ENCODE measurements around the gene HMGCS1.
"Not testable (repeated sequence)": the region's sequence is repeated elsewhere in the genome, so short reads cannot be mapped to it uniquely, and the experiment has no call there.

The HMGCS1 gene

DNA sequence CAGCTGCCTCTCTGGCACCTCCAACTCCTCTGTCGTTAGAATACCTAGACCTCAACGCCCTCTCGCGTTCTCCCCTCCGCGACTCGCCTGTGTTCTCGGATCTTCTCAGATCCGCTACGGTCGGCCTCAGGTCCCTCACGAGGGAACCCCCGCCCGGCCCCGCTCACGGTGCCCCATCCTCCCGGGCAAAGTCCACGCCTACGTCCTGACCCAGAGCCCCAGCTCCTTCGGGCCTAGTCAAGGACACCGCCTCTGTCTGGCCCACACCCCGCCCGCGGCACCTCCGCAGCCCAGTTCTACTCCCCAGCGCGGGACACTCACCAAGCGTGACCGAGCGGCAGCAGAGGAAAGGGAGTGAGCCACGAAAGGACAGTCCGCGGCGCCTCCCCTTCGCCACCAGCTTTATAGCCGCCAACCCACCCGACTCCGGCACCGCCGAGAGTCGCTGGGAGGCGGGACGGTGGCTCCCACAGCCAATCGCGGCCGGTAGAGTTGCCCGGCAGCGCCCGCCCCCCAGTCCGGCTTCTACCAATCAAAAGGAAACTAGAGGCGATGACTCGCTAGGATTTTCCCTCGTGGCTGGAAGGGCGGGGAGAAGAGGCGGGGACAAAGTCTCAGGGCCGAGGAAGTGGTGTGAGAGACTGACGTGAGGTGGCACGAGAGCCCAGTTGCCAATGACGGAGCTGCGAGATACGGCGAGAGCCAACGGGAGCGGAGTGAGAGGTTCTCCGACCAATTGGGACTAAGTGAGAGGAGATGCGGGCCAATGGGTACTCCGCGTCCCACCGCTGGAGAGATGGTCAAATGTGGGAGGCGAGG lies at the start of gene HMGCS1:
Gene HMGCS1 (minus strand): TSS at position 378 of the 819 bp plus-strand sequence. CDS start 14,447 bp downstream, outside the sequence.
- peak; percentile 99 for DNase-seq

DNA sequence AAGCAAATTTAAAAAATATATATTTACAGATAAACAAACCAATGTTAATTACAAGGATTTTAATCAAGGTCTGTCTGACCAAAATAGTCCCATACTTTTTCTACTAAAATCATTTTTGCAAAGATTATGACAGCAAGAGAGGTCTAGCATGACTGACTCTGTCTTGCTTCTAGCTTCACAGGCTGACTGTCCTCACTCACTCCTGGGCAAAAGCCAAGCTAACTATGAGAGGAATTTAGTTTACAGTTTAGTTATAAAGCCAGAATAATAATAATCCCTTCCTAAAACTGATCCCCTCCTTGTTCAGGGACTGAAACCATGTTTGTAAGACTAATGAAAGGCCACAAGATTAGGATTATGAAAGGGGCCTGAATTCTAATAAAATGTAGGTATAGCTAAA lies 45.5 kb upstream of the HMGCS1 start:
- DNase-seq = no peak

DNA sequence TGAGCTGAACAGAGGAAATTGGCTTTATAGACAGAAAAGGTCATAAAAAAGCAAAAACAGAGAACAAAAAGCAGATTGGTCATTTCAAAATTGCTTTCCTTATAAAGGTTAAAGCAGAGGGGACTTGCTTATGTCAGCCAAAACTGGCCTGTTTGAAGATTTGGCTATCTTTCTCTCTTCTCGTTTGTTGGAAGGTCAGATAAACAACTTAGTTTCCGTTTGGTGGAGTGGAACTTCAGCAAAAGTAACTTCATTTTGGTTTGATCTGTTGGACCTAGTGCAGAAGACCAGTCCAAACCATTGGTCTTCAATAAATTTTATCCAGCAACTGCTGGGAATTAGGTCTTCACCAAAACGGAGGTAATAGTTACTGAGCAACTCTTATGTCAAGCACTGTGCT lies 45.1 kb upstream of the HMGCS1 start:
- no peak for DNase-seq

DNA sequence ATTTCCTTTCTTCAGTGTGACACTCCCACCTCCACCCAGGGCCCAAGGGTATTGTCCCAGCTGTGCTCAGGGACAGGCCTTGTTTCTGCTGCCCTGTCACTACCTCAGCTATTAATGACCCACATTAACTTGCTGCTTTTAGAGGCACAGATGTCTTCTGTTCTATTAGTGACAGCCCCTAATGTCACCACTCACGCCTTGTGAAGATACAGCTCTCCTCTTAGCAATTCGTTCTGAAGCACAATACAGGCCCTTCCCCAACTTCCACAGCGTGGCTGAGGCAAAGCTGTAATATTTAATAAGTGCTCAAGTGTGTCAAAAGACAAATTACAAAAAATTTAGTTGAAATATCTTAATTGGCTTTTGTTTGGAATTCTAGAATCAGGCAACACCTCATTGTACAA lies 44.7 kb upstream of the HMGCS1 start:
- no peak for DNase-seq

DNA sequence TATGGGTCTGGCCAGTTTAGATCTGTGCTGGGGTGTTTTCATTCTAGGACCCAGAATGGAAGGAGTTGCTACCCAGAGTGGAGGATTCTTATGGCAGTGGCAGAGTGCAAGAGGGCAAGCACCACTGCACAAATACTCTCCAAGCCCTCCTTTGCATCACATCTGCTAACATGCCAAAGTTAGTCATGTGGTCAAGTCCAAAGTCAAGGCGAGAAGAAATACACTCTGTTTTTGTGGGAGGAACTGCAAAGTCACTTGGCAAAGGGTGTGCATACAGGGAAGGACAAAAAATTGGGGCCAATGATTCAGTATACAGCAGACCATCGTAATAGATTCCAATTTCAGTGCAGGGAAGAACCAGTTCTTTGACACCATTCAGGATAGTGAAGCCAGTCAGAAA lies 43.9 kb upstream of the HMGCS1 start:
- no peak for DNase-seq

DNA sequence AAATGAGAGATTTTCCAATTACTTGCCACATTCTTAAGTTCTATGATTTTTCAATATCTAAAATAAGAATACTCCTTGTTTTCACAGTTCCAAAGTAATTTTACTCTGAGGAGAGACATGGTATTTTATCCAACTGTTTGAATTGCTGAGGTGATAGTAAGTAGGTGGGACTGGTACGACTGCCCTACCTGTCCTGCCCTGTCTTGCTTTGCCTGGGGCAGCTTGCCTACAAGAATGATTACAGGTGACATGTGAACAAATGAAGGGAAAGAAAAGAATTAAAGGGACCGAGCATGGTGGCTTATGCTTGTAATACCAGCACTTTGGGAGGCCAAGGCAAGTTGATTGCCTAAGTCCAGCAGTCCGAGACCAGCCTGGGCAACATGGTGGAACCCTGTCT lies 41.6 kb upstream of the HMGCS1 start:
- no peak for DNase-seq

DNA sequence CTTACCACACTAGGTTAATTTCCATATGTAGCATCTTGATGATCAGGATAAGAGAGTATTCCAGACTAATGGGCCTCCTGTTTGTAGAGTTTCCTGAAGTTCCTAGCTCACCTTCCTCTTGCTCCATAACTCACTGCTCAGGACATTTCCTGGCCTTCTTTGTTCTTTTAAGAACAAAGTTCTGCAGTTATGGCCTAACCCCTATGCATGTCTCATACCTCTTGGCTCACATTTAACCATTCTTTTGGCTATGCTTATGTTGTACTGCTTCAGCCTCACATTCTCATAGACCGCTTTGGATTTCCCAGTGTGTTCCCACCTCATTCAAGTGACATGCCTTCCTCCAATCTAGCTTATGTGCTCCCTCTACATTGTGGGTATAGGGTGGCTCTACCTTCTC lies 40.5 kb upstream of the HMGCS1 start:
- no peak for DNase-seq

DNA sequence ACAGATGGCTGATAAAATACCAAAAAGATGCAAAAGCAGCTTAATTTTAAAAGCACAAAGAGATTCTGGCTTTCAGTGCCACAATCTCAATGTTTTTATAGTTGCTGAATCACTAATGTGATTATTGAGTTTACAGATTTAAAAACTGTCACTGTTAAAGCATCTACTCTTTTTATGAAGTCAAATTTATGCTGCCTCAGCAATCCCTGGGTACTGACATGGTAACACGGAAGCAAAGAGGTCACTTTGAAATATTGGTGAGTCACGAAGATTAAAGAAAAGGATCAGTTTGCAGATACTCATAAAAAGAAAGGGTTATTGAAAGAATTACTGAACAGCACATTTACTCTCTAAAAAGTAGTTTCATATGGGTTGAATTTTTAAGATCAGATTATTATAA lies 39.7 kb upstream of the HMGCS1 start:
- DNase-seq = no peak

DNA sequence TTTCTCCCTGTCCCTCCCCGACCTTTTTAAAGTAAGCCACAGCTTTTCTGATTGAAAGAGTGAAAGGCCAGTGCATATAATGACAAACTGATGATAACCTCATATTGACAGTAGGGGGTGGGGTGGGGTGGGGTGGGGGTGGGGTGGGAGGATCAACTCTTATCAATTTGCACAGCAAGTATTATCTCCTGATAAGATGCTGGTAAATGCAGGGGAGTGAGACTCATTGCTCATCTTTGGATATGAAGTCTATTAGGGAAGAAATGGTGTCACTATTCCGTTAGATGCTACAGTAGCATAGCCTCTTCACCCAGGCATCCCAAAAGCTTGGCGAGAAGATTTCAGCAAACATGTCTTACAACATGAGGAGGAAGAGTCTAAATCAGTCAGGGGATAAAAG lies 38.9 kb upstream of the HMGCS1 start:
- no peak for DNase-seq

DNA sequence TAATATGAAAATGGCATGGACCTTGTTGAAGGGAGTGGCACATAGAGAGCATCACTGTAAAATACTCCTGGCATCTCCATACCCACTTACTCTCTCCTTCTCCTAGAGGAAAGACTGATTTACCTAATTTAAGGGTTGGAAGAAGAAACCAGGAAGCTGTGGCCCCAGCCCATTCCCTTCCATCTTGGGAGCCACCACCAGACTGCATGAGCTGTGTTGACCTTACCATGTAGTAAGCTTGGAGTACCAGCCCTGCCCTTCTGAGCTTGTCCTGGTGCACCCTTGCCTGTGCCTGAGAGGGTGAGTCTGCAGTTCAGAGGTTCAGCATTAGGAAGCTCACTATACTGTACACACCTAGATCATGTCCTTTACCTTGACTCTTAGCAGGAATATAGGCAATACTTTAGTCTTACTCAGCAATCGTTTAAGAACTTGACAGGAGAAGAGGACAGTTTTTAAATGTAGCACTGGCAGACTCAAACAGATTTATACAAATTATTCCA lies 35.7 kb upstream of the HMGCS1 start:
- DNase-seq = no peak

DNA sequence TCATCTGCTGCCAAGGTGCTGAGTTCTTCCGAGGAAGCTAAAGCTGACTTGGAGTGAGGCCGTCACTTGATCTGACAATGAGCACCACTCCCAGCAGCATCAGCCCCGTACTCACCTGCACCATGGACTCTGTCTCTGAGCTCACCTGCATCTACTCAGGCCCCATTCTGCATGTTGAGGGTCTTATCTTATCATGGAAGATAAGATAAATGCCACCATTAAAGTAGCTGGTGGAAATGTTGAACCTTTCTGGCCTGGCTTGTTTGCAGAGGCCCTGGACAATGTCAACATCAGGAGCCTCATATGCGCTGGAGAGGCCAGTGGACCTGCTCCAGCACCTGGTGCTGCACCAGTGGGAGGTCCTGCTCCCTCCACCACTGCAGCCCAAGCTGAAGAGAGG lies 35.0 kb upstream of the HMGCS1 start:
- DNase-seq = no peak

DNA sequence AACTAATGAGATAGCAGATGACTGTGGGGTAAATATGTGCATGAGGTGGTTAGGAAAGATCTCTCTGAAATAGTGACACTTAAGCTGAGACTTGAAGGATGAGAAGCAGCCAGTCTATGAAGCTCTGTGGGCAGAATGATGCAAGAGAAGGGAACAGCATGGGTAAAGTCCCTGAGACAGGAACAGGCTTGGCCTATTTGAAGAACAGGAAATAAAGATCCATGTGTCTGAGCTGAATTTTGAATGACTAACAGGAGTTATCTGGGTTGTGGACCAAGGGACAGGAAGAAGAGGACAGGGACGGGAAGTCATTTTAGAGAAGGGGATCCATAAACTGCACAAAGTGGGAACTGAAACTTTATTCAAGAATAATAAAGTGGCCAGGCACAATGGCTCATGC lies 25.6 kb upstream of the HMGCS1 start:
- no peak for DNase-seq

DNA sequence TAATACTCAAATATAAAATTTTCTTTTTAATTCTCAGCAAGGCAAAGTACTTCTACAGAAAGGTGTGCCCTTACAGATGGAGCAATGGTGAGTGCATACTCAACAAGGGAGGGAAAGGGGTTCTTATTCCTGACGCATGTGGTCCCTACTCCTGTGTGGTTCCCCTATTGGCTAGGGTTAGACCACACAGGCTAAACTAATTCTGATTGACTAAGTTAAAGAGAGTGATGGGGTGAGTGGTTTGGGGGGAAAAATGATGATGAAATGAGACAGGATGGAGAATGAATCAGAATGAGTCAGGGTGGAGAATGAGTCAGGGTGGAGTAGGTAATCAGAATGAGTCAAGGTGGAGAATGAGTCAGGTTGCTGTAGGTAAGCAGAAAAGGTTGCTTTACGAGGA lies 22.9 kb upstream of the HMGCS1 start:
- no peak for DNase-seq

DNA sequence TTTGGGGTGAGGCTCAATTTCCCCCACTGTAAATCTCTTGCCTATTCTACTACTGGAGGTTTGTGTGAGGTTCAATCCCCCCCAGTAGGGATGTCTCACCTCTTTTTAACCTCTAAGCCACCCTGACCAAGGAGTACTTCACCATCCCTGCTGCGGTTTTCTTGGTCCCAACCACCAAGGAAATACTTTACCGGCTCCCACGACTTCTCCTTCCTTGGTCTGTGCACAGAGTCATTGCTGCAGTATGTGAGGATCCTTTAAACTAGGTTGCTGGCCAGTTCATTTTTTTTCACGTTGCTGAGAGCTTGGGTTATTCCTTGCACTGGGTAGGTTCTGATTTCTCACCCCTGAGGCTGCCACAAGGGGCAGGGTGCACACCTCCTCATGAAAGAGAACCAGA lies 22.5 kb upstream of the HMGCS1 start:
- DNase-seq = no peak

DNA sequence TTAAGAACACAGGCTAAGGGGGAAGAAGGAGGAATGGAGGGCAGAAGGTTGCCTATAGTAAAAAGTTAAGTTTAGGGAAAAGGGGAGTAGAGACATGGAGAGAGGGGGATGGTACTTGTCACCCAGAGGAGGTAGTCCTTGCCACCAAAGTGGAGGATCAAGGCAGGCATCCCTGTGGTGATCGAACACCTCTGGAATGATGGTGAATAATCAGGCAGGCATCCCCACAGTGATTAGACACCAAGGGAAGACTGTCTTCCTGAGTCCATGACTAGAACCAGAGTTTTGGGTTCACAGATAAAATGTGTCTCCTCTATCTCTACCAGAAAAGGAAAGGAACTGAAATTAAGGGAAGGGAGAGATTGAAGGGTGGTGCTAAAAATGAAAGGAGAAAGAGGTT lies 19.2 kb upstream of the HMGCS1 start:
- no peak for DNase-seq

DNA sequence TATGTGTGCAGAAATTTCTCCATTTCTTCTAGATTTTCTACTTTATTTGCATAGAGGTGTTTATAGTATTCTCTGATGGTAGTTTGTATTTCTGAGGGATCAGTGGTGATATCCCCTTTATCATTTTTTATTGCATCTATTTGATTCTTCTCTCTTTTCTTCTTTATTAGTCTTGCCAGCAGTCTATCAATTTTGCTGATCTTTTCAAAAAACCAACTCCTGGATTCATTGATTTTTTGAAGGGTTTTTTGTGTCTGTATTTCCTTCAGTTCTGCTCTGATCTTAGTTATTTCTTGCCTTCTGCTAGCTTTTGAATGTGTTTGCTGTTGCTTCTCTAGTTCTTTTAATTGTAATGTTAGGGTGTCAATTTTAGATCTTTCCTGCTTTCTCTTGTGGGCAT lies 12.4 kb upstream of the HMGCS1 start:
- DNase-seq = not testable (repeated sequence)

DNA sequence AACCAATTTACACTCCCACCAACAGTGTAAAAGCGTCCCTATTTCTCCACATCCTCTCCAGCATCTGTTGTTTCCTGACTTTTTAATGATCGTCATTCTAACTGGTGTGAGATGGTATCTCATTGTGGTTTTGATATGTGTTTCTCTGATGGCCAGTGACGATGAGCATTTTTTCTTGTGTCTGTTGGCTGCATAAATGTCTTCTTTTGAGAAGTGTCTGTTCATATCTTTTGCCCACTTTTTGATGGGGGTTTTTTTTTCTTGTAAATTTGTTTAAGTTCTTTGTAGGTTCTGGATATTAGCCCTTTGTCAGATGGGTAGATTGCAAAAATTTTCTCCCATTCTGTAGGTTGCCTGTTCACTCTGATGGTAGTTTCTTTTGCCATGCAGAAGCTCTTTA lies 10.3 kb upstream of the HMGCS1 start:
- not testable (repeated sequence) for DNase-seq

DNA sequence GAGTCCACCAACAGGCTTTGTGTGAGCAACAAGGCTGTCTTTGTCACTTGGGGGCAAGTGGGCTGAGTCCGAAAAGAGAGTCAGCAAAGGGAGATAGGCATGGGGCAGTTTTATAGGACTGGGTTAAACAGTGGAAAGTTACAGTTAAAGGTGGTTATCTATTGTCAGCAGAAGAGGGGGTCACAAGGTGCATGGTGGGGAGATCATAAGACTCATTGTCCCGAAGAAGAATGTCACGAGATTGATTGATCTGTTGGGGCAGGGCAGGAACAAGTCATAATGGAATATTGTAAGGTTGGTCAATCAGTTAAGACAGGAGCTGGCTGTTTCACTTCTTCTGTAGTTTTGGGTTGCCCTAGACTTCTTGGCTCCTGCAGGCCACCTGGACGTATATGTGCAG lies 7.6 kb upstream of the HMGCS1 start:
- DNase-seq = no peak

DNA sequence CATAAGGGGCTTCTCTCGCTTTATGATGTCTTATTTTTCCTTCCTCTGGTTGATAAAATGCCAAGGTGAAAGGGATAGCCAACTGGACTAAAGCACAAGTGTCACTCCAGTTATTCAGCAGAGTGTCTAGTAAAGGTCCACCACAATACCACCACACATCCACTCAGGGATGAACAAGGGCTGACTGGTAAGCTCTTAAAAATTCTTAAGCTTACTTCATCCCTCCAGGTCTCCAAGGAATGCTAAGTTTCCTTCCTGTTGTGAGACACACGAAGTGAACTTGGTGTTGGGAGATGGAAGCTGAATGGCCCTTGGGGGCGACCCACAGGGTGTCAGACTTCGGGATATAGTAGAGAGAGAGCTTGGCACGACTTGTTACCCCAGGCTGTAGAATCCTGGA lies 3.2 kb upstream of the HMGCS1 start:
- no peak for DNase-seq

DNA sequence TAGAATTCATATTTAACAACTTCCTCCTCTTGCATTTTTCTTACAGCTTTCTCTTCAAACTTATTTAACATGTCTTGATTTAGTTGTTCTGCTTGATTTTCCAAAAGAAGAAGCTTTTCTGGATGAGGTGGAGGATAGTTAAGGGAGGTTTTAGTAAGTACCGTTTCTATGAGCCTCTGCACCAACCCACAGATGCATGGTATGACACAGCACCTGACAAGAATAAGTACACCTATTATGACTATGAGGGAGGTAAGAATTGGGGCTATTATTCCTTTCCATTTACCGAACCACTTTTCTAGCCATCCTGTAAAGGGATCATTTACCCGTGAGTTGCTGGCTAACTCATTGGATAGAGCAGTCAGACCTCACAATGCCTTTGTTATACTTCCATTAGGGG lies 2.5 kb upstream of the HMGCS1 start:
- DNase-seq = no peak

DNA sequence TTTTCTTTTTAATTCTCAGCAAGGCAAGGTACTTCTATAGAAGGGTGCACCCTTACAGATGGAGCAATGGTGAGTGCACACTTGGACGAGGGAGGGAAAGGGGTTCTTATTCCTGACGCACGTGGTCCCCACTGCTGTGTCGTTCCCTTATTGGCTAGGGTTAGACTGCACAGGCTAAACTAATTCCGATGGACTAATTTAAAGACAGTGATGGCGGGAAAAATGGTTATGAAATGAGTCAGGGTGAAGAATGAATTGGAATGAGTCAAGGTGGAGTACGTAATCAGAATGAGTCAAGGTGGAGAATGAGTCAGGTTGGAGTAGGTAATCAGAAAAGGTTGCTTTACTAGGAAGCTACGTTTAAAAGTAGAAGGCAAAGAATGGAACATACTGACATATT lies 2.1 kb upstream of the HMGCS1 start:
- peak; percentile 23 for DNase-seq

DNA sequence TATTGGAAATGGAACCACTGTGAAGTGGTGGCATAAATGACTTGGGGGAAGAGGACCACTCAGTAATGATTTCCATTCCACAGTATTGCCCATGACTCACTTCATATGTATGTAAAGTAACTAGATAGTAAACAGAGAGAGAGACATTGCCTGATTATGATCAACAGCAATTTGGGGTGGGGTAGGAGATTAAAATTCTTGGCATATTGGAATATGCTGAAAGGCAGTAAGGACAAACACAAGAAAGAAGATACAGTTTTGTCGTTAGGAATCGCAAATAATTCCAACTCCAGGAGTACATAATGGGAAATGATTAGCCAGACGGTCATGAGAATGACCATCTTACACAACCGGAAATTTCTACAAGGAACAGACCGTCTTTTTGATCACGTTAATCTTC lies 1.5 kb upstream of the HMGCS1 start:
- DNase-seq = no peak

DNA sequence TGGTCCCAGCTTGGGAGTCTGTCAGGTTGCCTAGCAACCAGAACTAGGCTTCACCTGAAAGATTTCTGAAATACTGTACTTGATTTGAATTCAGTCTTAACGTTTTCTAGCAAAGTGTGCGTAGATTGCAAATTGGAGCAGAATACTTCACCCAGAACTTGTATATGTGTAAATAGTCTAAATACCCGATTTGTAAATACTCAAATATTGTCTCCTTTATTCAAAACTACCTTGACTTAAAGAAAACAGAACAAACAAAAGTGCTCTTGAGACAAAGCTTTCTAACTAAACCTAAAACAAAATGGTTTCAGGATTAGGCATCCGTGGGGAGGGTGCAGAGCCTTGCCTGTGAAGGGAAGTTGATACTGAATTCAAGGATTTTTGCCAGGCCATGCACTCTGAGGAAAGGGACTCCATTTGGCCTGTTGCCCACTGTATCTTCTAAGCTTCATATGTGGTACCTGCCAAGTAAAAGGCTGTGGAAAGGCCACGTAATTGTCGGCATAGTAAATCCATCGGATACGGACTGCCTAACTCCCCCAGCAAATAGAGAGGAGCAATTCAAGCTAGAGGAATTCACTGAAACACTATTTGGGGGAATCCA lies 744 bp upstream of the HMGCS1 start:
- DNase-seq = no peak

DNA sequence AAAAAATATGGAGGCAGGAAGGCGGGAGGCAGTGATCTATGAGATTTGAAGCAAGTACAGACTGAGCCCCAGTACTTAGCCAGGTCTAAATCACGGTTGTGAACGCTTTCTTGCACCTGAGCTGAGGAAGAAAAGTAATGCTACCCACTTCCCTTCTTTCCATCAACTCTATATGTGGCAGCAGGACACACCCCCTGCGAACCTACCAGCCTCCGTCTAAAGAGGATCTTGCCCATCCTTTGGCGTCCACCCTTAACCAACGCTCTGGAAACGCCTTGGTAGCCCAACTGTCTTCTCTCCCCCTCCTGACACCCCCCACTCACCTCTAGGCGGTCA lies 545 bp downstream of the HMGCS1 start:
- DNase-seq = no peak
